Middle frontal gyrus (tissue), 1 donor: ENCODE data around the gene NTNG2.
"Not testable (repeated sequence)": the region's sequence is repeated elsewhere in the genome, so short reads cannot be mapped to it uniquely, and the experiment has no call there.

Experiments used
- DNase-seq: peaks from one replicate; pipeline ENCODE4 v3.0.0-alpha.2; 2015; ENCODE audit warnings: low spot score; ENCODE audit errors: extremely low spot score

NTNG2 gene

GRCh38 chr9:132249690-132250089 is 87.8 kb downstream of the NTNG2 start:
- no peak for DNase-seq

- DNase-seq: no peak
Observed at GRCh38 chr9:132250324-132251262, 88.7 kb downstream of the NTNG2 start.

- no peak for DNase-seq
Observed at GRCh38 chr9:132260846-132261245, 99.0 kb downstream of the NTNG2 start.

- no peak for DNase-seq
Observed at GRCh38 chr9:132266017-132266416, 104.2 kb downstream of the NTNG2 start.

GRCh38 chr9:132267660-132268059 is 105.8 kb downstream of the NTNG2 start:
- DNase-seq: no peak

GRCh38 chr9:132268725-132269352 is 107.0 kb downstream of the NTNG2 start:
- DNase-seq: peak; percentile 50

GRCh38 chr9:132269704-132270516 is 108.1 kb downstream of the NTNG2 start:
- DNase-seq: not testable (repeated sequence)

- no peak for DNase-seq
Observed at GRCh38 chr9:132274861-132275260, 113.0 kb downstream of the NTNG2 start.

GRCh38 chr9:132283165-132283564 is 121.3 kb downstream of the NTNG2 start:
- no peak for DNase-seq

- no peak for DNase-seq
Observed at GRCh38 chr9:132283863-132284262, 122.0 kb downstream of the NTNG2 start.

GRCh38 chr9:132287256-132287760 is 125.5 kb downstream of the NTNG2 start:
- DNase-seq: no peak

- no peak for DNase-seq
Observed at GRCh38 chr9:132288361-132288760, 126.5 kb downstream of the NTNG2 start.

- DNase-seq: no peak
Observed at GRCh38 chr9:132288966-132289365, 127.1 kb downstream of the NTNG2 start.

- DNase-seq: no peak
Observed at GRCh38 chr9:132293145-132293721, 131.4 kb downstream of the NTNG2 start.
